CD4-positive, alpha-beta T cell (primary cell): ENCODE measurements around the gene KLHDC8B. TPM values are rescaled to one million over a fixed set of nuclear protein-coding genes. Genes with fewer than 3 reads are reported as not detected.

Source experiments
- ATAC-seq: fragments of 200-7000 bp; cut with Tn5 transposase; one replicate; pipeline ENCODE4 v1.10.0; 2022; ENCODE audit warnings: mild to moderate bottlenecking; ENCODE audit not compliant: poor library complexity
- CTCF ChIA-PET: fragments of 350-600 bp; sonication (Branson Sonifier 250); formaldehyde crosslinking; loops from one replicate; lab custom pipeline; 2021; ENCODE audit warnings: antibody characterized with exemption, inconsistent platforms; lab: Charles Lee
- POLR2A ChIA-PET: fragments of 350-600 bp; sonication (Branson Sonifier 250); formaldehyde crosslinking; loops from one replicate; lab custom pipeline; 2021; ENCODE audit warnings: antibody characterized with exemption, inconsistent platforms; lab: Charles Lee
- DNase-seq, 14 experiments: peaks; one replicate each; pipeline ENCODE4 v3.0.0-alpha.2; 2013 to 2020; ENCODE audit warnings: mixed read lengths in 2 of 14
- H3K27ac ChIP-seq, 2 donors: one replicate each; pipeline versions ENCODE4 v1.5.1 to v1.7.0; 2013; ENCODE audit warnings: low read length in 2 of 2, low read depth in 1 of 2, mild to moderate bottlenecking in 1 of 2
- H3K27me3 ChIP-seq, 2 experiments: 1 replicate in 1 of 2; 2 replicates in 1 of 2; pipeline versions ENCODE4 v1.6.1 to v1.7.0; 2013; ENCODE audit warnings: low read length in 2 of 2, control low read depth in 1 of 2, mild to moderate bottlenecking in 1 of 2, moderate library complexity in 1 of 2; ENCODE audit not compliant: insufficient read depth in 2 of 2, control insufficient read depth in 1 of 2
- H3K36me3 ChIP-seq: one replicate; pipeline ENCODE4 v1.6.1; 2013; ENCODE audit warnings: low read length, control low read depth; ENCODE audit not compliant: insufficient read depth
- H3K4me1 ChIP-seq: one replicate; pipeline ENCODE4 v1.6.1; 2013; ENCODE audit warnings: low read length, control low read depth; ENCODE audit not compliant: insufficient read depth
- H3K4me3 ChIP-seq: one replicate; pipeline ENCODE4 v1.5.1; 2013; ENCODE audit warnings: mild to moderate bottlenecking, low read length, moderate library complexity
- H3K9me3 ChIP-seq, 2 experiments: 1 replicate in 1 of 2; 2 replicates in 1 of 2; pipeline versions ENCODE4 v1.6.1 to v1.7.0; 2013; ENCODE audit warnings: low read length in 2 of 2, mild to moderate bottlenecking in 2 of 2, control low read depth in 1 of 2, moderate library complexity in 1 of 2; ENCODE audit not compliant: control insufficient read depth in 1 of 2, insufficient read depth in 1 of 2
- H3K27ac Mint-ChIP-seq: one replicate; pipeline ENCODE4 v1.8.0; 2020; ENCODE audit warnings: mixed read lengths
- H3K27me3 Mint-ChIP-seq: one replicate; pipeline ENCODE4 v1.8.0; 2021; ENCODE audit warnings: mixed read lengths
- H3K36me3 Mint-ChIP-seq: one replicate; pipeline ENCODE4 v1.8.0; 2021; ENCODE audit warnings: low read depth, mixed read lengths
- H3K4me1 Mint-ChIP-seq: one replicate; pipeline ENCODE4 v1.8.0; 2021; ENCODE audit warnings: low read depth, mixed read lengths
- H3K4me3 Mint-ChIP-seq: one replicate; pipeline ENCODE4 v1.8.0; 2020; ENCODE audit warnings: mild to moderate bottlenecking, mixed read lengths
- H3K9me3 Mint-ChIP-seq: one replicate; pipeline ENCODE4 v1.8.0; 2020; ENCODE audit warnings: mixed read lengths
- intact Hi-C, 2 experiments: fragments of 100-400 bp; cut with DNase I in 1 of 2; cut with micrococcal nuclease in 1 of 2; formaldehyde crosslinking; loops; one replicate each; pipeline versions ENCODE4 v1.15.1 to v1.9.0; 2023 to 2025; cut with DNase I, micrococcal nuclease
- total RNA-seq, 174 experiments: library from RNA in 2 of 174; stranded (reverse) in 2 of 174; gene quantifications; one replicate each; pipeline ENCODE4 v1.2.3 and lab custom pipeline; 2021 to 2026
- TF ChIP-seq, protein P1 (sequence below): fragments of 200-600 bp; IDR thresholded peaks from one replicate; pipeline ENCODE4 v1.8.0; 2022; ENCODE audit warnings: antibody characterized with exemption, mild to moderate bottlenecking

KLHDC8B gene
- total RNA-seq, 2 experiments from 2014 or later = 1.2 to 1.6 TPM

DNA sequence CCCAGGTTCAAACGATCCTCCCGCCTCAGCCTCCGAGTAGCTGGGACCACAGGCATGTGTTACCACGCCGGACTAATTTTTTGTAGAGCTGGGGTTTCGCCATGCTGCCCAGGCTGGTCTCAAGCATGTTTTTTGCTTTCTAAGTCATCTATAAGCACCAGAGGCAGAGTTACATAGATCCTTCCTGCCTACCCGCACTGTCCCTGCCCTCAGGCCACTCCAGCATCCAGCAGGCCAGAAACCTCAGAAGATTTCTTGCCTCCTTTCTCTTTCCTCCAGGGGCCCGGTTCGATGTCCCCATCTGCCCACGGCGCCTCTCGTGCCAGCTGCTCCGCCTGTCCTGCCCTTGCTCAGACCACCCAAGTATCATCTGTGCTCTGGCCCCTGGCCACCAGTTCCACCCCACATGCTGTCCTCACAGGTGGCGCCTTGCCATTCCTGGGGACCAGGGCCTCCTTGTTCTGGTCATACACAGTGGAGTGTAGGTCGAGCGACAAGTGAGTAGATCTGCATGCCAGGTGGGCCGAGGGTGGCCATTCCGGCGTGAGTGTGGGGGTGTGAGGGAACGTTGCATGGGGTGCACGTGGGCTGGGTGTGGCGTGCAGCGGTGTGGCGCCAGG is 27.3 kb downstream of the KLHDC8B start:
- TF ChIP-seq, protein P1, sequence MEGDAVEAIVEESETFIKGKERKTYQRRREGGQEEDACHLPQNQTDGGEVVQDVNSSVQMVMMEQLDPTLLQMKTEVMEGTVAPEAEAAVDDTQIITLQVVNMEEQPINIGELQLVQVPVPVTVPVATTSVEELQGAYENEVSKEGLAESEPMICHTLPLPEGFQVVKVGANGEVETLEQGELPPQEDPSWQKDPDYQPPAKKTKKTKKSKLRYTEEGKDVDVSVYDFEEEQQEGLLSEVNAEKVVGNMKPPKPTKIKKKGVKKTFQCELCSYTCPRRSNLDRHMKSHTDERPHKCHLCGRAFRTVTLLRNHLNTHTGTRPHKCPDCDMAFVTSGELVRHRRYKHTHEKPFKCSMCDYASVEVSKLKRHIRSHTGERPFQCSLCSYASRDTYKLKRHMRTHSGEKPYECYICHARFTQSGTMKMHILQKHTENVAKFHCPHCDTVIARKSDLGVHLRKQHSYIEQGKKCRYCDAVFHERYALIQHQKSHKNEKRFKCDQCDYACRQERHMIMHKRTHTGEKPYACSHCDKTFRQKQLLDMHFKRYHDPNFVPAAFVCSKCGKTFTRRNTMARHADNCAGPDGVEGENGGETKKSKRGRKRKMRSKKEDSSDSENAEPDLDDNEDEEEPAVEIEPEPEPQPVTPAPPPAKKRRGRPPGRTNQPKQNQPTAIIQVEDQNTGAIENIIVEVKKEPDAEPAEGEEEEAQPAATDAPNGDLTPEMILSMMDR = no peak
- DNase-seq = no peak
- H3K27ac Mint-ChIP-seq = no peak overlapping the region
- Histone ChIP-seq H3K36me3 (no peaks in the 10 kb centered on the region), H3K4me3 (no peak overlapping the region), H3K27me3 (peaks cover 0 to 9% of the 10 kb centered on the region in 2 experiments), H3K27ac (no peak overlapping the region), H3K4me1 (no peaks in the 10 kb centered on the region), H3K9me3 (peaks cover 0 to 12% of the 10 kb centered on the region in 2 experiments)
- intact Hi-C loops = no loop called here
- POLR2A ChIA-PET = no interaction called here
- no peaks in the 10 kb centered on the region for H3K9me3 Mint-ChIP-seq
- no peaks in the 10 kb centered on the region for H3K36me3 Mint-ChIP-seq
- no peak for ATAC-seq
- peaks cover 17% of the 10 kb centered on the region for H3K27me3 Mint-ChIP-seq
- H3K4me3 Mint-ChIP-seq = no peak overlapping the region
- CTCF ChIA-PET = no interaction called here
- no peaks in the 10 kb centered on the region for H3K4me1 Mint-ChIP-seq

GRCh38 chr3:49199239-49199899 is 28.0 kb downstream of the KLHDC8B start:
- Mint-ChIP-seq H3K4me1 (no peaks in the 10 kb centered on the region), H3K4me3 (no peak overlapping the region), H3K36me3 (no peaks in the 10 kb centered on the region), H3K9me3 (no peaks in the 10 kb centered on the region), H3K27me3 (peaks cover 20% of the 10 kb centered on the region), H3K27ac (no peak overlapping the region)
- DNase-seq = peak in 2 of 14 experiments; percentile 12 to 23
- intact Hi-C loops = no loop called here
- TF ChIP-seq, protein P1 = no peak
- Histone ChIP-seq H3K9me3 (peaks cover 0 to 12% of the 10 kb centered on the region in 2 experiments), H3K4me3 (no peak overlapping the region), H3K4me1 (no peaks in the 10 kb centered on the region), H3K27ac (no peak overlapping the region), H3K36me3 (no peaks in the 10 kb centered on the region), H3K27me3 (peaks cover 0 to 9% of the 10 kb centered on the region in 2 experiments)
- ATAC-seq = no peak
- ChIA-PET POLR2A (no interaction called here), CTCF (no interaction called here)

GRCh38 chr3:49199900-49200281 is 28.5 kb downstream of the KLHDC8B start:
- no peaks in the 10 kb centered on the region for H3K4me1 Mint-ChIP-seq
- ChIA-PET POLR2A (no interaction called here), CTCF (no interaction called here)
- Histone ChIP-seq H3K36me3 (no peaks in the 10 kb centered on the region), H3K27ac (no peak overlapping the region), H3K27me3 (peaks cover 0 to 9% of the 10 kb centered on the region in 2 experiments), H3K4me1 (no peaks in the 10 kb centered on the region), H3K9me3 (peaks cover 0 to 12% of the 10 kb centered on the region in 2 experiments), H3K4me3 (no peak overlapping the region)
- no peak overlapping the region for H3K27ac Mint-ChIP-seq
- H3K27me3 Mint-ChIP-seq = peaks cover 22% of the 10 kb centered on the region
- no peak overlapping the region for H3K4me3 Mint-ChIP-seq
- intact Hi-C loops = no loop called here
- no peaks in the 10 kb centered on the region for H3K36me3 Mint-ChIP-seq
- TF ChIP-seq, protein P1 = no peak
- H3K9me3 Mint-ChIP-seq = no peaks in the 10 kb centered on the region
- DNase-seq = no peak
- no peak for ATAC-seq
